H1 (cell line): ENCODE measurements around the gene UCN3. TPM values are rescaled to one million over a fixed set of nuclear protein-coding genes. Genes with fewer than 3 reads are reported as not detected.

Experiments
- CTCF ChIA-PET: fragments of 300-600 bp; sonication (Branson Sonifier 250); formaldehyde crosslinking; loops from one replicate; lab custom pipeline; 2021; ENCODE audit not compliant: partially characterized antibody; lab: Charles Lee
- POLR2A ChIA-PET: fragments of 300-600 bp; sonication (Branson Sonifier 250); formaldehyde crosslinking; loops from one replicate; lab custom pipeline; 2021; ENCODE audit warnings: inconsistent platforms; ENCODE audit not compliant: partially characterized antibody; lab: Charles Lee
- DNase-seq, 2 experiments: peaks; one replicate each; pipeline versions ENCODE4 v3.0.0 to v3.0.0-alpha.2; 2010 to 2022; ENCODE audit warnings: low spot score in 2 of 2, low read depth in 1 of 2, mixed read lengths in 1 of 2
- FAIRE-seq: peaks from 2 replicates; lab custom pipeline; 2011; peaks lifted over from hg19 to GRCh38; lab: Jason Lieb, UNC
- H2AFZ ChIP-seq: 2 replicates; pipeline ENCODE4 v1.8.1; 2012; ENCODE audit warnings: low read length, inconsistent platforms
- H2AK5ac ChIP-seq: 2 replicates; pipeline ENCODE4 v1.6.1; 2013; ENCODE audit warnings: low read depth, low read length
- H2BK120ac ChIP-seq: replicated peaks from 2 replicates; pipeline ENCODE3; 2013; ENCODE audit warnings: low read depth, low read length, inconsistent platforms
- H2BK12ac ChIP-seq: 2 replicates; pipeline ENCODE4 v1.6.1; 2013; ENCODE audit warnings: low read depth, low read length
- H2BK15ac ChIP-seq: 2 replicates; pipeline ENCODE4 v1.6.1; 2013; ENCODE audit warnings: low read length
- H2BK20ac ChIP-seq: 2 replicates; pipeline ENCODE4 v1.6.1; 2013; ENCODE audit warnings: low read length
- H2BK5ac ChIP-seq: 2 replicates; pipeline ENCODE4 v1.6.1; 2013; ENCODE audit warnings: low read depth, low read length
- H3K14ac ChIP-seq: 2 replicates; pipeline ENCODE4 v1.6.1; 2013; ENCODE audit warnings: inconsistent platforms; ENCODE audit not compliant: insufficient read length
- H3K18ac ChIP-seq: 2 replicates; pipeline ENCODE4 v1.6.1; 2013; ENCODE audit warnings: low read length; ENCODE audit errors: extremely low read depth
- H3K23ac ChIP-seq: 2 replicates; pipeline ENCODE4 v1.6.1; 2013; ENCODE audit warnings: inconsistent platforms; ENCODE audit not compliant: insufficient read length
- H3K23me2 ChIP-seq: 2 replicates; pipeline ENCODE4 v1.6.1; 2013; ENCODE audit warnings: low read depth, low read length
- H3K27ac ChIP-seq: 2 replicates; pipeline ENCODE4 v1.6.1; 2011; ENCODE audit warnings: low read depth, low read length, inconsistent platforms
- H3K27me3 ChIP-seq, 4 experiments: replicated peaks in 1 of 4; 1 replicate in 1 of 4; 2 replicates in 3 of 4; pipeline versions ENCODE4 v1.6.1 to v1.8.1; 2011 to 2013; ENCODE audit warnings: low read length in 3 of 4, mild to moderate bottlenecking in 3 of 4, inconsistent platforms in 2 of 4, mixed read lengths in 2 of 4, moderate library complexity in 1 of 4; ENCODE audit not compliant: control insufficient read depth in 3 of 4, insufficient read depth in 3 of 4; ENCODE audit errors: extremely low read depth in 1 of 4
- H3K36me3 ChIP-seq, 4 experiments: 2 replicates each; pipeline versions ENCODE4 v1.6.1 to v1.8.1; 2011 to 2013; ENCODE audit warnings: mild to moderate bottlenecking in 4 of 4, low read length in 3 of 4, moderate library complexity in 2 of 4, control low read depth in 1 of 4, inconsistent platforms in 1 of 4; ENCODE audit not compliant: insufficient read depth in 4 of 4, control insufficient read depth in 2 of 4
- H3K4ac ChIP-seq: replicated peaks from 2 replicates; pipeline ENCODE3; 2013; ENCODE audit warnings: low read length, low read depth, mixed read lengths, inconsistent platforms; ENCODE audit not compliant: insufficient read length
- H3K4me1 ChIP-seq, 4 experiments: replicated peaks in 1 of 4; 1 replicate in 1 of 4; 2 replicates in 3 of 4; pipeline versions ENCODE4 v1.6.1 to v1.8.1; 2011 to 2013; ENCODE audit warnings: low read length in 3 of 4, inconsistent platforms in 2 of 4, mixed read lengths in 1 of 4; ENCODE audit not compliant: insufficient read depth in 4 of 4, control insufficient read depth in 3 of 4
- H3K4me2 ChIP-seq, 2 experiments: 2 replicates each; pipeline versions ENCODE4 v1.6.1 to v1.8.1; 2011 to 2013; ENCODE audit warnings: low read depth in 2 of 2, low read length in 2 of 2, control low read depth in 1 of 2, inconsistent platforms in 1 of 2, mild to moderate bottlenecking in 1 of 2; ENCODE audit not compliant: insufficient read depth in 1 of 2
- H3K4me3 ChIP-seq, 4 experiments: fragments of 200-600, 300-600 bp in 1 of 4; sonication (generic), shearing (Covaris generic), sonication (Bioruptor Twin) in 1 of 4; 2 replicates each; pipeline versions ENCODE4 v1.5.1 to v1.8.1; 2011 to 2016; ENCODE audit warnings: low read length in 4 of 4, low read depth in 3 of 4, control low read depth in 2 of 4, inconsistent platforms in 2 of 4, mild to moderate bottlenecking in 2 of 4, mixed read lengths in 1 of 4, moderate library complexity in 1 of 4; ENCODE audit not compliant: insufficient read depth in 2 of 4; ENCODE audit errors: extremely low read depth in 1 of 4
- H3K56ac ChIP-seq: replicated peaks from 2 replicates; pipeline ENCODE3; 2013; ENCODE audit warnings: low read depth, mild to moderate bottlenecking, mixed read lengths, low read length, inconsistent platforms; ENCODE audit not compliant: insufficient read length
- H3K79me1 ChIP-seq: 2 replicates; pipeline ENCODE4 v1.6.1; 2013; ENCODE audit warnings: low read depth, low read length, control low read depth
- H3K79me2 ChIP-seq, 2 experiments: 2 replicates each; pipeline versions ENCODE4 v1.6.1 to v1.8.1; 2012 to 2013; ENCODE audit warnings: low read length in 2 of 2, mild to moderate bottlenecking in 2 of 2, inconsistent platforms in 1 of 2; ENCODE audit not compliant: insufficient read depth in 2 of 2, control insufficient read depth in 1 of 2
- H3K9ac ChIP-seq, 4 experiments: replicated peaks in 1 of 4; 1 replicate in 1 of 4; 2 replicates in 3 of 4; pipeline versions ENCODE4 v1.6.1 to v1.8.1; 2011 to 2013; ENCODE audit warnings: low read depth in 3 of 4, low read length in 3 of 4, control low read depth in 2 of 4, mild to moderate bottlenecking in 2 of 4, moderate library complexity in 2 of 4, inconsistent platforms in 1 of 4; ENCODE audit errors: extremely low read depth in 1 of 4
- H3K9me3 ChIP-seq, 2 experiments: 2 replicates each; pipeline versions ENCODE4 v1.6.1 to v1.8.1; 2012 to 2013; ENCODE audit warnings: mild to moderate bottlenecking in 2 of 2, moderate library complexity in 2 of 2, control low read depth in 1 of 2, inconsistent platforms in 1 of 2, low read depth in 1 of 2, low read length in 1 of 2, mixed read lengths in 1 of 2; ENCODE audit not compliant: insufficient read depth in 2 of 2
- H4K20me1 ChIP-seq, 2 experiments: replicated peaks in 1 of 2; 2 replicates each; pipeline versions ENCODE3 to v1.8.1; 2011 to 2013; ENCODE audit warnings: inconsistent platforms in 2 of 2, low read length in 2 of 2, mild to moderate bottlenecking in 1 of 2; ENCODE audit not compliant: insufficient read depth in 2 of 2, control insufficient read depth in 1 of 2
- H4K5ac ChIP-seq: 2 replicates; pipeline ENCODE4 v1.6.1; 2013; ENCODE audit warnings: low read length, low read depth, mixed read lengths, inconsistent platforms; ENCODE audit not compliant: insufficient read length
- H4K8ac ChIP-seq: 2 replicates; pipeline ENCODE4 v1.8.0; 2013; ENCODE audit warnings: mild to moderate bottlenecking, moderate library complexity, low read length, inconsistent platforms; ENCODE audit not compliant: insufficient read depth; ENCODE audit errors: extremely low read depth
- H4K91ac ChIP-seq: replicated peaks from 2 replicates; pipeline ENCODE3; 2013; ENCODE audit warnings: low read length, mixed read lengths, inconsistent platforms; ENCODE audit not compliant: insufficient read length
- CHD2 ChIP-seq: IDR thresholded peaks from 2 replicates; pipeline ENCODE4 v1.6.1; 2012; ENCODE audit warnings: low read length, improper control_type of control experiment
- E2F6 ChIP-seq: IDR thresholded peaks from 2 replicates; pipeline ENCODE4 v1.6.1; 2012; ENCODE audit warnings: inconsistent platforms
- KDM1A ChIP-seq: fragments of 200-600, 300-600 bp; sonication (generic); IDR thresholded peaks from 2 replicates; pipeline ENCODE4 v1.7.1; 2016; ENCODE audit warnings: mild to moderate bottlenecking, low read length, borderline replicate concordance
- KDM4A ChIP-seq: IDR thresholded peaks from one replicate; pipeline ENCODE4 v1.7.1; 2012; ENCODE audit warnings: low read depth, mild to moderate bottlenecking, moderate library complexity, low read length, inconsistent platforms; ENCODE audit not compliant: severe bottlenecking
- KDM5A ChIP-seq: fragments of 200-600 bp; IDR thresholded peaks from 2 replicates; pipeline ENCODE4 v1.7.1; 2012; ENCODE audit warnings: mild to moderate bottlenecking, low read length, inconsistent platforms, mixed read lengths
- POLR2AphosphoS5 ChIP-seq: IDR thresholded peaks from 2 replicates; pipeline ENCODE4 v1.6.1; 2011; ENCODE audit warnings: low read depth, low read length
- POU5F1 ChIP-seq: IDR thresholded peaks from 2 replicates; pipeline ENCODE4 v1.6.1; 2011; ENCODE audit warnings: low read depth, mild to moderate bottlenecking, low read length, moderate library complexity
- RFX5 ChIP-seq: IDR thresholded peaks from 2 replicates; pipeline ENCODE4 v1.6.1; 2011; ENCODE audit warnings: low read depth, low read length, improper control_type of control experiment, borderline replicate concordance
- SAP30 ChIP-seq: fragments of 300-600 bp; sonication (generic); IDR thresholded peaks from 2 replicates; pipeline ENCODE4 v1.7.1; 2012; ENCODE audit warnings: low read length, moderate library complexity, mild to moderate bottlenecking, inconsistent platforms; ENCODE audit not compliant: insufficient read depth, insufficient replicate concordance
- SIN3A ChIP-seq, 2 experiments: IDR thresholded peaks in 1 of 2; conservative IDR thresholded peaks in 1 of 2; 2 replicates each; pipeline ENCODE4 v1.6.1; 2011 to 2012; ENCODE audit warnings: low read length in 2 of 2, improper control_type of control experiment in 1 of 2, low read depth in 1 of 2, mild to moderate bottlenecking in 1 of 2
- SRF ChIP-seq: IDR thresholded peaks from 2 replicates; pipeline ENCODE4 v1.6.1; 2011; ENCODE audit warnings: mild to moderate bottlenecking, low read depth, low read length, moderate library complexity
- WGBS, 2 experiments: shearing (Covaris generic) in 1 of 2; methylation state at CpG; one replicate each; pipeline versions ENCODE4 v1.1.6 to v1.1.7; 2013 to 2015; ENCODE audit warnings: low lambda C conversion rate in 2 of 2, mixed read lengths in 2 of 2, inconsistent platforms in 1 of 2, low coverage in 1 of 2, missing lambda C conversion rate in 1 of 2; ENCODE audit not compliant: insufficient replicate concordance in 2 of 2, insufficient coverage in 1 of 2, insufficient read length in 1 of 2; ENCODE audit errors: extremely low coverage in 1 of 2, missing lambda C conversion rate in 1 of 2; 5-methylcytosine and 5-hydroxymethylcytosine counted together
- polyA plus RNA-seq, 7 experiments: library from polyadenylated mRNA; depleted of rRNA in 3 of 7; stranded (reverse) in 5 of 7; unstranded in 2 of 7; fragments of >200 nt in 5 of 7; fragments of 200-250 nt in 2 of 7; gene quantifications; 1 replicate in 5 of 7; 2 replicates in 1 of 7; 4 replicates in 1 of 7; pipeline versions ENCODE4 v1.2.1 to v1.2.3, GENCODE V29; 2011 to 2013; ENCODE audit warnings: missing spikeins in 2 of 7, mixed read lengths in 2 of 7
- total RNA-seq: library from RNA; stranded (reverse); fragmentation: NEBNext Ultra II Directional; extraction: Animal tissue kit (Norgen Biotek cat#: 25700); gene quantifications from 2 replicates; pipeline ENCODE4 v1.2.1, GENCODE V29; 2021

Gene UCN3
- total and polyA plus RNA-seq, 2 of the 8 experiments (the other 6 are each of a cell fraction or from before 2014, with no cell fraction given) = not detected

- no peaks in the 10 kb centered on the region for H3K36me3 ChIP-seq
- no peak within 1 kb of the TSS for H3K4ac ChIP-seq
- no peak within 1 kb of the TSS for H2BK15ac ChIP-seq
- no peak within 1 kb of the TSS for H2BK12ac ChIP-seq
- 79% methylated on average over 8 of the region's 8 CpGs; no CpG with 5 or more reads in 1 of the 2 experiments for WGBS, 2 experiments
- no peak for DNase-seq
- no peak within 1 kb of the TSS for H3K27ac ChIP-seq
- H4K8ac ChIP-seq = no peak within 1 kb of the TSS
- H3K27me3 ChIP-seq = peaks cover 0 to 1% (median 0%) of the 10 kb centered on the region in 4 experiments; a peak in 1 of 7 replicates
- no peaks in the 10 kb centered on the region for H3K79me1 ChIP-seq
- H3K4me2 ChIP-seq = no peak within 1 kb of the TSS
- ChIA-PET POLR2A (no interaction called here), CTCF (interaction anchor here (0.9 to 1.3 kb wide), 4 partner anchors 10 to 111 kb away, joined by 3 read pairs; no protein-coding TSS in a partner anchor)
- no peak within 1 kb of the TSS for H2BK20ac ChIP-seq
- H3K9me3 ChIP-seq = peaks cover 6% of the 10 kb centered on the region in 2 experiments; a peak in 2 of 4 replicates
- H2AK5ac ChIP-seq = no peak within 1 kb of the TSS
- H3K23me2 ChIP-seq = no peaks in the 10 kb centered on the region
- no peak within 1 kb of the TSS for H3K9ac ChIP-seq
- H3K4me1 ChIP-seq = peaks cover 0 to 3% (median 0%) of the 10 kb centered on the region in 4 experiments; a peak in 1 of 7 replicates
- H4K20me1 ChIP-seq = no peaks in the 10 kb centered on the region
- no peak within 1 kb of the TSS for H3K23ac ChIP-seq
- H3K56ac ChIP-seq = no peak within 1 kb of the TSS
- H3K14ac ChIP-seq = no peak within 1 kb of the TSS
- H3K18ac ChIP-seq = no peak within 1 kb of the TSS
- no peak within 1 kb of the TSS for H3K4me3 ChIP-seq
- no peak within 1 kb of the TSS; the same call in 1 of the 2 replicates for H2AFZ ChIP-seq
- no peak within 1 kb of the TSS for H2BK5ac ChIP-seq
- no peak within 1 kb of the TSS for H2BK120ac ChIP-seq
- no peak within 1 kb of the TSS for H4K91ac ChIP-seq
- FAIRE-seq = no peak
- no peak within 1 kb of the TSS for H4K5ac ChIP-seq
- no peaks in the 10 kb centered on the region for H3K79me2 ChIP-seq
- TF ChIP-seq RFX5 (no peak), KDM4A (no peak), CHD2 (no peak), SAP30 (no peak), KDM1A (no peak), POU5F1 (no peak), POLR2AphosphoS5 (no peak), KDM5A (no peak), SIN3A (conservative IDR thresholded peaks at IDR 0.05 in 1 of 2, IDR thresholded peaks at IDR 0.05 in 1 of 2; ENCODE audit: low read depth in 1 of 2, low read length in 2 of 2) (no peak), SRF (no peak), E2F6 (no peak)
These were observed 39.7 kb downstream of the UCN3 start, which contains the start of gene TUBAL3 for GRCh38 chr10:5404208-5405041. Gene TUBAL3, minus strand, starts transcription at chr10:5404828. Its CDS starts 36 bp downstream, at chr10:5404792.
